K562 (cell line): Measurements from ENCODE around the gene ARL5C. TPM values are rescaled to one million over a fixed set of nuclear protein-coding genes. Genes with fewer than 3 reads are reported as not detected.

ENCODE experiments used
- ATAC-seq: fragments of 200-7000 bp; cut with Tn5 transposase; 3 replicates; pipeline ENCODE4 v1.9.1; 2020; ENCODE audit warnings: moderate library complexity
- BruUV-seq: library from RNA; stranded (reverse); fragments of 400-500 nt; replicated peaks from 2 replicates; lab custom pipeline; 2021; lab: Mats Ljungman, UMichigan
- CTCF ChIA-PET: fragments of 300-600 bp; formaldehyde crosslinking; extraction: SDS; loops from one replicate; lab custom pipeline; 2021; ENCODE audit warnings: low intra/inter-chr PET ratio; lab: Yijun Ruan, JAX
- POLR2A ChIA-PET: fragments of 300-600, 350-650 bp; sonication (Branson Sonifier 250); formaldehyde crosslinking; extraction: SDS; loops from one replicate; lab custom pipeline; 2021; ENCODE audit warnings: antibody characterized with exemption, inconsistent platforms; lab: Yijun Ruan, JAX
- DNase-seq, 4 experiments: peaks; one replicate each; pipeline versions ENCODE4 v3.0.0 to v3.0.0-alpha.2; 2011 to 2018; ENCODE audit warnings: low spot score in 3 of 4, mixed read lengths in 3 of 4; ENCODE audit errors: extremely low read depth in 1 of 4
- FAIRE-seq: peaks from 2 replicates; lab custom pipeline; 2011; peaks lifted over from hg19 to GRCh38; lab: Jason Lieb, UNC
- H2AFZ ChIP-seq: 2 replicates; pipeline ENCODE4 v1.6.0; 2011; ENCODE audit warnings: low read depth, low read length, control low read depth, inconsistent platforms
- H3K27ac ChIP-seq: fragments of 200-600 bp; 3 replicates; pipeline ENCODE4 v1.8.0; 2011; ENCODE audit warnings: low read depth, mild to moderate bottlenecking, control low read depth, inconsistent platforms, low read length, moderate library complexity, mixed read lengths; ENCODE audit errors: extremely low read depth
- H3K27me3 ChIP-seq, 2 experiments: fragments of 300-600 bp in 1 of 2; 2 replicates in 1 of 2; 3 replicates in 1 of 2; pipeline versions ENCODE4 v1.6.0 to v1.8.0; 2011; ENCODE audit warnings: inconsistent platforms in 2 of 2, low read length in 2 of 2, mild to moderate bottlenecking in 1 of 2, mixed read lengths in 1 of 2, moderate library complexity in 1 of 2; ENCODE audit not compliant: control insufficient read depth in 2 of 2, insufficient read depth in 2 of 2
- H3K36me3 ChIP-seq: fragments of 300-600 bp; 3 replicates; pipeline ENCODE4 v1.8.0; 2011; ENCODE audit warnings: mild to moderate bottlenecking, low read length, inconsistent platforms; ENCODE audit not compliant: control insufficient read depth, insufficient read depth
- H3K4me1 ChIP-seq, 2 experiments: fragments of 200-600 bp in 1 of 2; replicated peaks in 1 of 2; 2 replicates in 1 of 2; 3 replicates in 1 of 2; pipeline versions ENCODE4 v1.5.1 to v1.8.0; 2011; ENCODE audit warnings: inconsistent platforms in 2 of 2, low read length in 2 of 2, mild to moderate bottlenecking in 1 of 2, mixed read lengths in 1 of 2, moderate library complexity in 1 of 2; ENCODE audit not compliant: control insufficient read depth in 2 of 2, insufficient read depth in 2 of 2
- H3K4me2 ChIP-seq: 2 replicates; pipeline ENCODE4 v1.6.1; 2011; ENCODE audit warnings: low read length, control low read depth, inconsistent platforms, mixed read lengths; ENCODE audit not compliant: insufficient read depth
- H3K4me3 ChIP-seq: fragments of 200-600 bp; sonication (generic), shearing (Covaris generic); 2 replicates; pipeline ENCODE4 v1.5.1; 2016; ENCODE audit warnings: control low read depth, inconsistent platforms
- H3K79me2 ChIP-seq: fragments of 200-600 bp; 3 replicates; pipeline ENCODE4 v1.8.0; 2011; ENCODE audit warnings: low read length, inconsistent platforms; ENCODE audit not compliant: control insufficient read depth, insufficient read depth
- H3K9ac ChIP-seq, 2 experiments: 2 replicates each; pipeline versions ENCODE4 v1.6.0 to v1.6.1; 2011; ENCODE audit warnings: low read depth in 2 of 2, low read length in 2 of 2, control low read depth in 1 of 2, inconsistent platforms in 1 of 2, mild to moderate bottlenecking in 1 of 2, mixed read lengths in 1 of 2; ENCODE audit not compliant: insufficient read depth in 1 of 2
- H3K9me1 ChIP-seq: one replicate; pipeline ENCODE4 v1.6.0; 2011; ENCODE audit warnings: inconsistent platforms, mild to moderate bottlenecking, low read length, moderate library complexity; ENCODE audit not compliant: control insufficient read depth, insufficient read depth
- H3K9me3 ChIP-seq: replicated peaks from 2 replicates; pipeline ENCODE4 v1.5.1; 2011; ENCODE audit warnings: low read depth, low read length, inconsistent platforms; ENCODE audit not compliant: control insufficient read depth, insufficient read depth
- H4K20me1 ChIP-seq: replicated peaks from 2 replicates; pipeline ENCODE4 v1.6.1; 2011; ENCODE audit warnings: low read length, inconsistent platforms, mixed read lengths; ENCODE audit not compliant: control insufficient read depth, insufficient read depth
- BACH1 ChIP-seq: fragments of 200-800 bp; sonication (Bioruptor generic); IDR thresholded peaks from 2 replicates; pipeline ENCODE4 v1.6.1; 2016; ENCODE audit warnings: missing genetic modification characterization, missing compliant biosample characterization
- CBX2 ChIP-seq: fragments of 200-600 bp; sonication (generic); IDR thresholded peaks from one replicate; pipeline ENCODE4 v1.6.1; 2012; ENCODE audit warnings: mild to moderate bottlenecking, low read length, inconsistent platforms; ENCODE audit not compliant: insufficient read depth, poor library complexity, severe bottlenecking
- MXI1 ChIP-seq: IDR thresholded peaks from 2 replicates; pipeline ENCODE4 v1.6.1; 2011; ENCODE audit warnings: low read depth, mild to moderate bottlenecking, improper control_type of control experiment, low read length
- PBX2 ChIP-seq, 2 experiments: IDR thresholded peaks in 1 of 2; conservative IDR thresholded peaks in 1 of 2; 2 replicates each; pipeline ENCODE4 v1.6.1; 2016; ENCODE audit warnings: low read depth in 2 of 2, mild to moderate bottlenecking in 1 of 2, missing compliant biosample characterization in 1 of 2, missing genetic modification characterization in 1 of 2, moderate library complexity in 1 of 2
- PCBP1 ChIP-seq: fragments of 200-400 bp; formaldehyde crosslinking; IDR thresholded peaks from 2 replicates; pipeline ENCODE4 v1.6.1; 2018; ENCODE audit warnings: mild to moderate bottlenecking, low read depth, low read length; ENCODE audit not compliant: poor library complexity, severe bottlenecking
- RBFOX2 ChIP-seq: fragments of 200-400 bp; formaldehyde crosslinking; IDR thresholded peaks from 2 replicates; pipeline ENCODE4 v1.6.1; 2017; ENCODE audit warnings: low read depth, mild to moderate bottlenecking, low read length, moderate library complexity
- ZNF609 ChIP-seq: sonication (generic); formaldehyde crosslinking; IDR thresholded peaks from 2 replicates; pipeline ENCODE4 v1.8.1; 2023; ENCODE audit warnings: missing genetic modification reagents, mild to moderate bottlenecking, borderline replicate concordance
- WGBS: fragments of 100-300 bp; shearing (Covaris generic); methylation state at CpG from one replicate; pipeline ENCODE4 v1.1.6; 2016; ENCODE audit warnings: low coverage, mixed read lengths; ENCODE audit not compliant: insufficient coverage; ENCODE audit errors: missing lambda C conversion rate; 5-methylcytosine and 5-hydroxymethylcytosine counted together
- in situ Hi-C: fragments of 300-500 bp; cut with MboI; formaldehyde crosslinking; loops from 4 replicates; pipeline ENCODE4 v1.15.0; 2018; ENCODE audit warnings: inconsistent platforms, mixed read lengths
- intact Hi-C: fragments of 100-400 bp; cut with micrococcal nuclease; formaldehyde crosslinking; loops from 2 replicates; pipeline ENCODE4 v1.14.2; 2022
- polyA plus RNA-seq, 8 experiments: library from polyadenylated mRNA; depleted of rRNA in 4 of 8; stranded (reverse) in 5 of 8; unstranded in 3 of 8; fragments of >200 nt; fragmentation: Nextera tagmentation in 2 of 8; fragmentation: Illumina TruSeq in 1 of 8; extraction: Ambion mirVana in 2 of 8; extraction: Trizol in 1 of 8; gene quantifications; 2 replicates each; pipeline versions ENCODE4 v1.2.1 to v1.2.3, GENCODE V29; 2011 to 2014; ENCODE audit warnings: inconsistent platforms in 1 of 8, missing spikeins in 1 of 8
- total RNA-seq, 7 experiments: library from RNA; depleted of rRNA in 6 of 7; stranded (reverse); fragments of >200 nt in 6 of 7; fragmentation: Illumina TruSeq in 2 of 7; extraction: Trizol in 2 of 7; gene quantifications; 2 replicates each; pipeline versions ENCODE4 v1.2.1 to v1.2.3, GENCODE V29; 2011 to 2021; ENCODE audit warnings: low replicate concordance in 1 of 7

Gene ARL5C
- total and polyA plus RNA-seq, 9 of the 15 experiments (the other 6 are each of a cell fraction or from before 2014, with no cell fraction given) = not detected

GRCh38 chr17:39139561-39139960 is 26.4 kb downstream of the ARL5C start:
- peaks cover 10 to 52% of the 10 kb centered on the region in 2 experiments; a peak in 3 of 5 replicates for H3K27me3 ChIP-seq
- BruUV-seq = no TSS peak
- no peaks in the 10 kb centered on the region for H4K20me1 ChIP-seq
- no peak for FAIRE-seq
- no peaks in the 10 kb centered on the region for H3K79me2 ChIP-seq
- ATAC-seq = no peak
- no peaks in the 10 kb centered on the region for H3K9me1 ChIP-seq
- no peaks in the 10 kb centered on the region for H3K9me3 ChIP-seq
- H3K36me3 ChIP-seq = no peaks in the 10 kb centered on the region
- intact Hi-C loops (no loop called here), in situ Hi-C loops (no loop called here)
- H2AFZ ChIP-seq = no peak overlapping the region
- no peak overlapping the region for H3K27ac ChIP-seq
- no peak for DNase-seq
- WGBS = 38% methylated on average over 8 of the region's 9 CpGs
- CTCF ChIA-PET = no interaction called here
- H3K4me2 ChIP-seq = no peak overlapping the region
- peaks cover 0 to 8% of the 10 kb centered on the region in 2 experiments; a peak in 1 of 5 replicates for H3K4me1 ChIP-seq
- H3K4me3 ChIP-seq = no peak overlapping the region
- POLR2A ChIA-PET = interaction anchor here (0.7 kb wide), 1 partner anchor 149 kb away, joined by 3 read pairs; no protein-coding TSS in a partner anchor
- no peak overlapping the region; a peak in 1 of 4 replicates for H3K9ac ChIP-seq
- TF ChIP-seq CBX2 (no peak), BACH1 (tag) (no peak), PBX2 (CRISPR knock-in tag; IDR thresholded peaks at IDR 0.05; ENCODE audit: low read depth) (no peak), PBX2 (tag; conservative IDR thresholded peaks at IDR 0.05; ENCODE audit: low read depth) (no peak), MXI1 (no peak), PCBP1 (no peak), RBFOX2 (no peak), ZNF609 (CRISPR knock-in tag) (no peak)
